ENCODE data around the gene MARVELD1. TPM values are rescaled to one million over a fixed set of nuclear protein-coding genes. Genes with fewer than 3 reads are reported as not detected.

MARVELD1 gene
- total and polyA plus RNA-seq, 12 donors: 2.8 to 11.9 (median 5.8) TPM

DNA sequence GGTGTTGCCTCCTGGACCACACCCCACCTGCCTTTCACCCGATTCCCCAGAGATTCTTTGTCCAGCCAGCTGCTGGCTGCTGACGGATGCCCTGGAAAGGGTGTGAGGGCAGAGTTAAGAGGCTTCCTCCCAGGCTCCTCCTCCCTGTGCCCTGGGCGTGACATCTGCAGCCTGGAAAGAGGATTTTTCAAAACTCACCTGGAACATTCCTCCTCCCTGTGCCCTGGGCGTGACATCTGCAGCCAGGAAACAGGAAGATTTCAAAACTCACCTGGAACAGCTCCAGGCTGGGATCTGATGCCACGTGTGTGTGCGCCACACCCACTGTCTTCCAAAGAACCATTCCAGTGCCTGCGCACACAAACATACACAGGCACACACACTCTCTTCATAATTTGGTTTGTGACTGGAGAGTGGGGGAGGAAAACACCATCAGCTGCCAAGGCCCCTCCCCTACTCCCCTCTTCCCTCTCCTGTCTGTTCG, 5.2 kb downstream of the MARVELD1 start:
- H3K27ac ChIP-seq: peak overlapping the region in 4 of 10 donors; percentile 17 to 51 (median 33)
- no peaks in the 10 kb centered on the region for H3K9me3 ChIP-seq
- H3K27me3 ChIP-seq: no peaks in the 10 kb centered on the region
- DNase-seq (no peak), ATAC-seq (no peak)
- no peak overlapping the region for H3K4me3 ChIP-seq
- TF ChIP-seq, protein P1, sequence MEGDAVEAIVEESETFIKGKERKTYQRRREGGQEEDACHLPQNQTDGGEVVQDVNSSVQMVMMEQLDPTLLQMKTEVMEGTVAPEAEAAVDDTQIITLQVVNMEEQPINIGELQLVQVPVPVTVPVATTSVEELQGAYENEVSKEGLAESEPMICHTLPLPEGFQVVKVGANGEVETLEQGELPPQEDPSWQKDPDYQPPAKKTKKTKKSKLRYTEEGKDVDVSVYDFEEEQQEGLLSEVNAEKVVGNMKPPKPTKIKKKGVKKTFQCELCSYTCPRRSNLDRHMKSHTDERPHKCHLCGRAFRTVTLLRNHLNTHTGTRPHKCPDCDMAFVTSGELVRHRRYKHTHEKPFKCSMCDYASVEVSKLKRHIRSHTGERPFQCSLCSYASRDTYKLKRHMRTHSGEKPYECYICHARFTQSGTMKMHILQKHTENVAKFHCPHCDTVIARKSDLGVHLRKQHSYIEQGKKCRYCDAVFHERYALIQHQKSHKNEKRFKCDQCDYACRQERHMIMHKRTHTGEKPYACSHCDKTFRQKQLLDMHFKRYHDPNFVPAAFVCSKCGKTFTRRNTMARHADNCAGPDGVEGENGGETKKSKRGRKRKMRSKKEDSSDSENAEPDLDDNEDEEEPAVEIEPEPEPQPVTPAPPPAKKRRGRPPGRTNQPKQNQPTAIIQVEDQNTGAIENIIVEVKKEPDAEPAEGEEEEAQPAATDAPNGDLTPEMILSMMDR (IDR thresholded peaks at IDR 0.05): no peak
- peaks cover 0 to 18% (median 0%) of the 10 kb centered on the region in 9 donors for H3K36me3 ChIP-seq
- intact Hi-C loops (cut with DNase I): no loop called here
- WGBS, 2 donors: 47 to 54% methylated on average over 8 of the region's 8 CpGs
- H3K4me1 ChIP-seq: peaks cover 8 to 53% (median 35%) of the 10 kb centered on the region in 9 donors

DNA sequence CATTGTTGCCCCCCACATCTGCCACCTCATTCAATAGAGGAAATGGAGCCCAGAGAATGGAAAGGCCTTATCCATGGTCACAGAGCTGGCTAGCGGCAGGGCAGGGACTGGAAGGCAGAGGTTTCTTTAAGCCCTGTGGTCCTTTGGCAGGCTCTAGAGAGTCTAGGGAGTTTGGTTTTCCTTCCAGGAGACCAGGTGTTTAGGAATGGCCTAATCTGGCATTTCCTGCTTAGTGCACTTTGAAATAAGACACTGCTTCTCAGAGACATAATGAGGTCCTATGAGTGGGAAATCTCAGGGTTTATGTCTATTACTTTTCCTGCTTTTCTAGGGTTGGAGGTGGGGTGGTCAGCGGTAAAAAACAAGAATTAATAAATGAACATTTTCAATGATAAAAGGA, 6.1 kb downstream of the MARVELD1 start:
- intact Hi-C loops (cut with DNase I): no loop called here
- no peak for ATAC-seq

DNA sequence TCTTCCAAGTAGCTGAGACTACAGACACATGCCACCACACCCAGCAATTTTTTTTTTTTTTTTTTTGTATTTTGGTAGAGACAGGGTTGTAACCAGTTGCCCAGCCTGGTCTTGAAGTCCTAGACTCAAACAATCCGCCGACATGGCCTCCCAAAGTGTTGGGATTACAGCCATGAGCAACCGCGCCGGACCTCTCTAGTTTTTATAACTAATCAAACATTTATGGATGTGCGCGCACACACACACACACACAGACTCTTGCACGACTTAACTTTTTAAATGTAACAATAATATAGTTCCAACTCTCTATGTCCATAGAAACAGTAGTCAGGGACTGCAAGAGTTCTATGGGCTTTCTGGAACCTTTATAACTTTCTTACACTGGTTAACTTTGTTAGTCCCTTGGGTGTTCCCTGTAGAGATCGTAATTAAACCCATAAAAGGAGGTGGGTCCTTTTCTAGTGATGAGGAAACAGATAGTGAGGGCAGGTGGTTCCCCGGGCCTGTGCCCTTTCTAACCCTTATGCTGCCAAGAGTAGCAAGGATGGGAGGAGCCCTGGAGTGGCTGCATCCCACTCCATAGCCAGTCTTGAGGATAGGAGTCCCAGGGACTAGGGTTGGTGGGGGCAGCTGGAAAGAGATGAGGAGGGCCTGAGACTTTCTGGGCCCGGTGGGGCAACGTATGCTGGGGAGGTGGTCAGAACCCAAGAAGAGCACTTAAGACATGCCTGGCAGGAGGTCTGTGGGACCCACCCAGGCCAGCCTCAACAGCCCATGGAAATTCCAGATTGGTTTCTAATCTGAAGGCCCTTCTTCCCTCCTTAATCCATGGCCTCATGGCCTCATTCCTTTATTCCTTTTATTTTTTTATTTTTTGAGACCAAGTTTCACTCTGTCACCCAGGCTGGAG, 8.6 kb downstream of the MARVELD1 start:
- TF ChIP-seq, protein P1 (IDR thresholded peaks at IDR 0.05): no peak
- no peak for DNase-seq
- no peaks in the 10 kb centered on the region for H3K27me3 ChIP-seq
- H3K4me1 ChIP-seq: peaks cover 8 to 30% (median 17%) of the 10 kb centered on the region in 9 donors
- ATAC-seq: no peak
- 84 to 93% methylated on average over 12 of the region's 12 CpGs for WGBS, 2 donors
- no peak overlapping the region for H3K4me3 ChIP-seq
- H3K9me3 ChIP-seq: no peaks in the 10 kb centered on the region
- no peak overlapping the region for H3K27ac ChIP-seq
- H3K36me3 ChIP-seq: peaks cover 0 to 11% (median 0%) of the 10 kb centered on the region in 9 donors
- intact Hi-C loops (cut with DNase I): no loop called here

More for the DNA sequence above, 6.1 kb downstream of the MARVELD1 start:
- peaks cover 0 to 18% (median 0%) of the 10 kb centered on the region in 9 donors for H3K36me3 ChIP-seq
- no peaks in the 10 kb centered on the region for H3K9me3 ChIP-seq
- H3K4me1 ChIP-seq: peaks cover 8 to 52% (median 29%) of the 10 kb centered on the region in 9 donors
- H3K4me3 ChIP-seq: no peak overlapping the region
- WGBS, 2 donors: 92 to 95% methylated on average over 2 of the region's 2 CpGs
- H3K27ac ChIP-seq: peak overlapping the region in 3 of 10 donors; percentile 2 to 51 (median 17)
- no peak for DNase-seq
- no peaks in the 10 kb centered on the region for H3K27me3 ChIP-seq
- TF ChIP-seq, protein P1 (IDR thresholded peaks at IDR 0.05): no peak

DNA sequence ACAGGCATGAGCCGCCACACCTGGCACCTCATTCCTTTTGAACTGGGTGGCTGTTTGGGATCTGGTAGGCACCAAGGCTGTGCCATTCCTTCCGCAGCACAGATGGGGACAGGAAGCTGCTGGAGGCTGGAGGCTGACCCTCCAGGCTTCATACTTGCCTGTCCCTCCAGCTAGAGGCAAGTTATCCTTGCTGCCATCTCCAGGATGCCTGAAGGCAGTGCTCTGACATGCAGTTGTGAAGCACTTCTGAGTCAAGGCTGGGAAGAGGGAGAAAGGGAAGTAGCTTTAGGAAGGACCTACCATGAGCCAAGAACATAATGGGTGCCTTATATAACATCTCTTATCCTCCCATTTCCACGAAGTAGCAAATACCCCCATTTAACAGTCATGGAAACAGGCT, 9.5 kb downstream of the MARVELD1 start:
- H3K27ac ChIP-seq: no peak overlapping the region
- TF ChIP-seq, protein P1 (IDR thresholded peaks at IDR 0.05): no peak
- intact Hi-C loops (cut with DNase I): no loop called here
- H3K36me3 ChIP-seq: peaks cover 0 to 3% (median 0%) of the 10 kb centered on the region in 9 donors
- H3K27me3 ChIP-seq: no peaks in the 10 kb centered on the region
- peaks cover 8 to 22% (median 16%) of the 10 kb centered on the region in 9 donors for H3K4me1 ChIP-seq
- H3K4me3 ChIP-seq: no peak overlapping the region
- WGBS, 2 donors: 86 to 89% methylated on average over 3 of the region's 3 CpGs
- no peak for DNase-seq
- H3K9me3 ChIP-seq: no peaks in the 10 kb centered on the region
- ATAC-seq: no peak
